HG02938 (cell line): ENCODE measurements around the gene NDUFB2.
"Not testable (repeated sequence)": the region's sequence is repeated elsewhere in the genome, so short reads cannot be mapped to it uniquely, and the experiment has no call there.

ENCODE experiments used
- ATAC-seq: cut with Tn5 transposase; IDR thresholded peaks from one replicate; pipeline ENCODE4 v1.9.1; 2021; ENCODE audit warnings: mild to moderate bottlenecking, moderate library complexity; ENCODE audit not compliant: unreplicated experiment

Gene NDUFB2

GRCh38 chr7:140689199-140690152 lies 7.0 kb upstream of the NDUFB2 start:
- no peak for ATAC-seq

GRCh38 chr7:140691376-140692045 lies 5.0 kb upstream of the NDUFB2 start:
- no peak for ATAC-seq

GRCh38 chr7:140693849-140694248 lies 2.7 kb upstream of the NDUFB2 start:
- ATAC-seq = not testable (repeated sequence)

- no peak for ATAC-seq
Measured at GRCh38 chr7:140694592-140694991, 1.9 kb upstream of the NDUFB2 start.

- ATAC-seq = no peak
Measured at GRCh38 chr7:140695381-140695780, 1.1 kb upstream of the NDUFB2 start.

GRCh38 chr7:140696024-140696679 lies 356 bp upstream of the NDUFB2 start:
- peak; percentile 5 for ATAC-seq

- no peak for ATAC-seq
Measured at GRCh38 chr7:140697447-140698143, 1.1 kb downstream of the NDUFB2 start.

- no peak for ATAC-seq
Measured at GRCh38 chr7:140698477-140698876, 2.0 kb downstream of the NDUFB2 start.

GRCh38 chr7:140702774-140703173 lies 6.3 kb downstream of the NDUFB2 start:
- no peak for ATAC-seq

- ATAC-seq = no peak
Measured at GRCh38 chr7:140704205-140704604, 7.7 kb downstream of the NDUFB2 start.

- ATAC-seq = no peak
Measured at GRCh38 chr7:140707132-140707531, 10.6 kb downstream of the NDUFB2 start.

- ATAC-seq = not testable (repeated sequence)
Measured at GRCh38 chr7:140708764-140709163, 12.3 kb downstream of the NDUFB2 start.

GRCh38 chr7:140712392-140712791 lies 15.9 kb downstream of the NDUFB2 start:
- not testable (repeated sequence) for ATAC-seq

- ATAC-seq = no peak
Measured at GRCh38 chr7:140714331-140715040, 18.0 kb downstream of the NDUFB2 start.

- ATAC-seq = no peak
Measured at GRCh38 chr7:140719721-140720120, 23.2 kb downstream of the NDUFB2 start.

- no peak for ATAC-seq
Measured at GRCh38 chr7:140722254-140722653, 25.7 kb downstream of the NDUFB2 start.

GRCh38 chr7:140723006-140723405 lies 26.5 kb downstream of the NDUFB2 start:
- no peak for ATAC-seq

GRCh38 chr7:140723574-140723973 lies 27.1 kb downstream of the NDUFB2 start:
- ATAC-seq = no peak

GRCh38 chr7:140724706-140725105 lies 28.2 kb downstream of the NDUFB2 start:
- no peak for ATAC-seq

GRCh38 chr7:140726281-140726680 lies 29.8 kb downstream of the NDUFB2 start:
- ATAC-seq = no peak
